ENCODE results near the gene SAMD5.
"Not testable (repeated sequence)": the region's sequence is repeated elsewhere in the genome, so short reads cannot be mapped to it uniquely, and the experiment has no call there.

Gene SAMD5

DNA sequence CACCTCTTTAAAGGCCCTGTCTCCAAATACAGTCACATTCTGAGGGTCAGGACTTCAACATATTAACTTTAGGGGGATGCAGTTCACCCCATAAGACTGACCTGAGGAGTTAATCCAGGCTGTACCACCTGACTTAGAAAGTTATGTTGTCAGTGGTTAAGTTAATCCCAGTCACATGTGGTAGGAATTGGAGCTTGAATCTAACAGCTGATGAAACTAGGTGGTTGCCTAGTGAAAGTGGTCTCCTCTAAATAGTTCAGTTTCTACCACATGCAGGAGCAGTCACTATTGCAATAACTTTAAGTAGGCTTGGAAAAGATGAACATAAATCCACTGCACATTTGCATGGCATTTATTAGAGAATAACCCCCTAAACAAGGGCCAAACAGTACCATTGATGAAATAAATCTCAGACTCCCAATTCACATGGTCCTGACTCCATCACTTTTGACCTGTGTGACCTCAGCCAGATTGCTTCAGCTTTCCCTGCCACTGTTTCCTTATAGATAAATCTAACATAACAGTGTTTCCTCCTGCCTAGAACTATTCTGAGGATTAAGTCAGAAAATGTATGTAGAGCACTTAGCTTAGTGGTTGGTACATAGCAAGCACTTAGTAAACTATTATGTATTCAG, 20.1 kb downstream of the SAMD5 start:
- no peak for DNase-seq

DNA sequence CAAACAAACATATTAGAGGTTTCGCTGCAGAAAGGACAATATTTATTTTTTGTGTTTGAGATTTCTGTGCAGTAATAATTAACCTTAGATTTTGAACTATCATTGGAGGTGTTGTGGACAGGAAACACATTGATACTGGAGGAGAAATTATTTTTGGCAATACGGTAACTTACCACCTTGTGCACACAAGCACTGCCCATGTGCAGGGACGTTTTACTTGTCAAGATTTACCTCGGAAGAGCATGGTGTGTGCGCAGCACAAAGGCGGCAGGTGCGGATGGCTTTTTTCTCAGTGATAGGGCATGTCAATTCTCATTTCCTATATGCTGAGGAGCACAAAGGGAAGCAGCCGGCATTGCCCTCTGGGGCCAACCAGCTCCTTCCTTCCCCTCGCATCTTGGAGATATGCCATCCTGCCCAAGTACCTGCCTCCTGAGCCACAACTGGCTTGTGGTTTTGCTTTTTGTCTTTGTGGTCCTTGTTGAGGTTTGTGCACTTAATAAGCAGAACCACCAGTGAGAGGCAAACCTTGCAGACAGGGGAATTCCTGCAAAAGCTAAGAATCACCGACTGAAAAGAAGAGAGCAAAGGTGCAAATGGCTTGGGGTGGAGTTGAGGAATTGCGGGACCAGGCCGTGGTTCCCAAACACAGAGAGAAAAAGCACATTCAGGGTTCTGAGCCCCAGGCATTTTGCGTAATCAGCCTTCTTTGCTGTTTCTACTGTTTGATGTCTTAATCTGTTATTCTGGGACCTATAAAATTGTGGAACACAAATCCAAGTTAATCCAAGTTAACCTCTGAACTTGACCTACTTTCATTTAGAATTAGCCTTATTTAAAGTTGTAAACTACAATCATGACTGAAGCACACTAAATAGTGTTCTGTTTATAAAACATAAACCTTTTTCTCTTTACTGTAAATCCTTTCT, 21.9 kb downstream of the SAMD5 start:
- no peak for DNase-seq

DNA sequence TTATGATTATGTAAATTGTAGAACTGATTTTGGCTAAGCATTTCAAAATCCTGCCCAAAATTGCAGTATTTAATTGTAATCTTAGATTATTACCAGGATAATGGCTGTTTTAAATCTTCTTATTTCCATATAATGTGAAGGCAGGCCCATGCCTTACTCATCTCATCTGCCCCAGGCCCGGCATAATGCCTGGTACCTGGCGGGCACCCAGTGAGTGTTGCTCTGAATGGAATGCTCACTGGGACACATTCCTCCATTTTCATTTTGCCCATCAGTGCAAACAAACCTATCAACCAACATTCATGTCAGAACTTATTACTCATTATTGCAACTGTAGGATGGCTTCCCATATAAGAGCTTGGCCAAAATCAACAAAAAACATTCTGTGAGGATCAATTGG, 22.8 kb downstream of the SAMD5 start:
- no peak for DNase-seq

DNA sequence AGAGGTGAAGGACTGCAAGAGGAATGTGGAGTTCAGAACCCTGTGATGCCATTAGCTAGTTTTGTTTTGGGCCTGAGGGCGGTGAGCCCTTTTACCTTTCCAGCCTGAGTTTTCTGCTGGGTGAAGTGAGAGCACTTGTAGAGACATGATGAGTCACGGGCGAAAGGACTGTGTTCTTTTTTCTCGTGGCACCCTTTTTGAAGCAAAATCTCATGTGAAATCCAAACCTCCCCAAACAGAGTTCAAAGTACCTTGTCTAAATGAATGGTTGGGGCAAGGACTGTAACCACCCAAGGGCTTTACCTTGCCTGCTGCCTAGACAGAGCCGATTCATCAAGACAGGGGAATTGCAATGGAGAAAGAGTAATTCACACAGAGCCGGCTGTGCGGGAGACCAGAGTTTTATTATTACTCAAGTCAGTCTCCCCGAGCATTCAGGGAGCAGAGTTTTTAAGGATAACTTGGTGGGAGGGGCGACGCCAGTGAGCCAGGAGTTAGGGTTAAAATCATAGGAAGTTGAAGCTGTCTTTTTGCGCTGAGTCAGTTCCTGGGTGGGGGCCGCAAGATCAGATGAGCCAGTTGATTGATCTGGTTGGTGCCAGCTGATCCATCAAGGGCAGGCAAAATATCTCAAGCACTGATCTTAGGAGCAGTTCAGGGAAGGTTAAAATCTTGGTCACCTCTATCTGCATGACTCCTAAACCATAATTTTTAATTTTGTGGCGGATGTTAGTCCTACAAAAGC, 25.8 kb downstream of the SAMD5 start:
- DNase-seq, result no peak

DNA sequence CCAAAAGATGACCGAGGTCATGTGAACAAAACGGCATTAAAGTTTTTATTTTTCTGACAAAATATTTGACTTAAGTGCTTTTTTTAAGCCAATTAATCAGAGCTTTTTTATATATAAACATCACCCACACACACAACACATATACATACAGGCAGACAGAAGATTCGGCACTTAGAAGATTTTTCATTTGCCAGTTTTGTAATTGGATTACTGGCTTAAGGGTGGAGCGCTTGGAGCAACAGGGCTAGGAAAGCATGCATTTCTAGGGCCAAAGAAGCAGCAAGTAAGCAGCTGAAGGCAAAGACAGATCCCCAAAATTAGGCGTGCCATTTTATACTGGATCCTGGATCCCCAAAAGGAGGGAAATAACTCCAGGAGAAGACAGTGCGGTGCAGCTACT, 30.3 kb downstream of the SAMD5 start:
- no peak for DNase-seq

DNA sequence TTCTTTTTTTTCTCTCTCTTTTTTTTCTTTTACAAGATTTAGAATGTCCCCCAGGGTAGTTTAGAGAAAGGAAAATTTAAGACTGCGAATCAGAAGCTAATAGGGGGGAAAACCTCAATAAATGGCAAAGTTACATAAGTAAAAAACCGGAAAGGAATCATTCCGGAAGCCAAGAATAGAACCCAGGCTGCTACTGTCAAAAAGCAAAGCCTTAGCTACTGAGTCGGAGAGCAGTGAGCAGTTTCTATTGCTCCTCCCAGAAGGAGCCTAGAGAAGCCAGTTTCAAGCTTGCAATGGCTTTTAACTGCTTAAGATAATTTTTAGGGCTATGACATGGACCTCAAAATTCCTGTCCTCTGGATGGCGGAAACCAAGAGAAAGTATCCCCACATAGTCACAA, 31.6 kb downstream of the SAMD5 start:
- no peak for DNase-seq

DNA sequence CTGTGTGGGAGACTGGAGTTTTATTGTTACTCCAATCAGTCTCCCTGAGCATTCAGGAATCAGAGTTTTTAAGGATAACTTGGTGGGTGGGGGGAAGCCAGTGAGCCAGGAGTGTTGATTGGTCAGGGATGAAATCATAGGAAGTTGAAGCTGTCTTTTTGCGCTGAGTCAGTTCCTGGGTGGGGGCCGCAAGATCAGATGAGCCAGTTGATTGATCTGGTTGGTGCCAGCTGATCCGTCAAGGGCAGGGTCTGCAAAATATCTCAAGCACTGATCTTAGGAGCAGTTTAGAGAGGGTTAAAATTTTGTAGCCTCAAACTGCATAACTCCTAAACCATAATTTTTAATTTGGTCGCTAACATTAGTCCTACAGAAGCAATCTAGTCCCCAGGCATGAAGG, 33.9 kb downstream of the SAMD5 start:
- not testable (repeated sequence) for DNase-seq

DNA sequence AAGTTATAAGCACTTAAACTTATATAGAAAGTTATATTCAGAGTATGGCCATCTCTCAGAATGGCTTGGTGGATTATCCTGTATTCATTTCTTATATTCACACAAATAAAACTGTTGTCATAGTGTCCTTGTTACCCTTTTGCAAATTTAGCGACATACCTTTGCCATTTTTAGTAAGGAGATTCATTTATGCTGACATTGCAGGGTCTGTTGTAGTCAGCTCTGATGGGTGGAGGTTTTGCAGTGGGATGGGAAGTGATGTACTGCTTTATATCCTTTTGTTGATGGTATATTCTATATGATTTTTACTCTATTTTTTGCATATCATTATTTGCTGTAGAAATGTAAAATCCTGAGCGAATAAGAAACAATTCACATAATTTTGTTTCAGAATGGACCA, 35.9 kb downstream of the SAMD5 start:
- DNase-seq, result no peak

DNA sequence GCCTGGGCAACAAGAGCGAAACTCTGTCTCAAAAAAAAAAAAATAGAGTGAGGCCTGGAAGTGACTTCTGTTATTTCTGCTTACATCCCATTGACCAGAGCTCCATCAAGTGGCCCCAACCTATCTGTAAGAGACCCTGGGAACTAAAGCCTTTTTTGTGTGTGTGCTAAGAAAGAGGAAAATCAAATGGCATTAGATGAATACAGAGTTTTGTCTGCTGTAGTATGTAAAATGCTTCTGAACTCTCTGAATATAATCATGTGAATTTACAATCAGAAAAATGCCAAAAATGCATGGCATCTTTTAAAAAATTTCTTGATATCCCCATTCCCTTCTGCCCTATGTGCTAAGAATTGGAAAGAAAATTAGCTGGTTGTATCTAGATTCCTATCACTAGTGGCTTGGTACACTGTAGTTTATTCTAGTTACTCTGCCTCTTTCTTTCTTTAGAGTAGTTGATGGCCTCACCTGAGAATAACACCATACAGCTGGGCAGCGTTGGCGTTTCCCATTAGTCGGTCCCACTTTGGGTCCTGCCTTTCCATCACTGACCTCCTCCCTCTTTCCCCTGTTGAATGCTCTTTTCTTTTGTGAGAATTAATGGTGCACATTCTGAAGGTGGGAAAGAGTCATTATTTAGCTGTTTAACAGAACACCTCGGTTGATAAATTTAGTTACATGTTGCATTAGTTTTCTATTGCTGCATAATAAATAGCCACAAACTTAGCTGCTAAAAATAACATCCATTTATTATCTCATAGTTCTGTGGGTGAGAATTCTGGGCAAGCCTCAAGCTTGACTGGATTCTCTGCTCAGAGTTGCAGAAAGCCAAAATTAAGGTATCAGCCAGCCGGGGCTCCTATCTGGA, 38.2 kb downstream of the SAMD5 start:
- DNase-seq, result no peak

DNA sequence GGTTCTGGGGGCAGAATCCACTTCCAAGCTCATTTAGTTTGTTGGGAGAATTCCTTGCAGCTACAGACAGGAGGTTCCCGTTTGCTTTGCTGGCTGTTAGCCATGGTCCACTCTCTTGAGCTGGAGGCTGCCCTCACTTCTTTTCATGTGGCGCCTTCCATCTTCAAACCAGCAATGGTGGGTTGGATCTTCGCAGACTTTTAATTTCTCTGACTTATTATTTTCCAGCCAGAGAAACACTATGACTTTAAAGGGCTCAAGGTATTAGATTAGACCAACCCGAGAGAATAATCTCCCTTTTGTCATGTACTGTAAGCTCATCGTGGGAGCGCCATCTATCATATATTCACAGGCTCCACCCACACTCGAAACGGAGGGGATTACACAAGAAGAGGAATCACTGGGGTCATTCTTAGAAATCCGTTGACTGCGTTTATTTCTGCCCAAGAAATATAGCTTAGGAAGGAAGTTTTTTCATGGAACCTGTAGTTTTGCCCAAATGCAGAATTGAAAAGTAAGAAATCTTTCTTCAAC, 38.9 kb downstream of the SAMD5 start:
- no peak for DNase-seq

DNA sequence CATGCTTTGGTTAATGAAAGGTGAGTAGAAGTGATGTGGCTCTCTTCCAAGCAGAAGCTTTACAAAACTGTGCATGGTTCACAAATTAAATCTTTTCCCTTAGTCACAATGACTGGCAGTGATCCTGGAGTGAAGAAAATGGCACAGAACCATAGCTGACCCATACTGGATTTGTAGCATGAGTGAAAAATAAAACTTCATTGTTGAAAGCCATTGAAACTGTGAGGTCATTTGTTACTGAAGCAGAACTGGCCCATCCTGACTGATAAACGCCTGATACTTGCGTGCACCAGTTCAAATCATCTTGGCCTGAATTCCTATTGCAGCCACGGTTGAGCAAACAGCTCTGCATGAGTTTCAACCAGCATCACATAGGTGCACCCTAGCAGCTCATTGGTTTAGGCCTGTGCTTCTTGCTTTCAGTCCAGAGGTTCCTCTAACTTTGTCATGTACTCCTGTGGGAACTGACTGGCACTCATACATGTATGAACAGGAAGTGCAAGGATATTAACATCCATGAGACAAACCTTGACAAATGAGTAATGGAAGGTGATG, 40.5 kb downstream of the SAMD5 start:
- DNase-seq, result no peak

DNA sequence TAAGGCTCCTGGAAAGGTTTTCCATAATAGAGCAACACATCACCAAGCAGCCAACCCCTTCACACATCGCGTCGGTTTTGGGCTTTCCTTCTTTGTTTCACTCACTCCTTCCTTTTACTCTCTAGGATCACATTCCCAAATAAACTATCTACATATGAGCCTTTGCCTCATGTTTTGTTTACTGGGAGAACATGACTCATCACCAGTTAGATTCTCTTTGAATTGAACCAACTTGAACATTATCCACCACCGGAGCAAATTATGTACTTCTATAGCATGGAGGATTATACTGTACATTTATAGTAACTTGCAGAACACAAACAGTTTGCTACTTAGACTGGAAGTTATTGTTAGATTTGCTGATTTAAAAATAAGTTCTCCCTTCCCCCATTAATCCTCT, 41.0 kb downstream of the SAMD5 start:
- DNase-seq, result no peak

DNA sequence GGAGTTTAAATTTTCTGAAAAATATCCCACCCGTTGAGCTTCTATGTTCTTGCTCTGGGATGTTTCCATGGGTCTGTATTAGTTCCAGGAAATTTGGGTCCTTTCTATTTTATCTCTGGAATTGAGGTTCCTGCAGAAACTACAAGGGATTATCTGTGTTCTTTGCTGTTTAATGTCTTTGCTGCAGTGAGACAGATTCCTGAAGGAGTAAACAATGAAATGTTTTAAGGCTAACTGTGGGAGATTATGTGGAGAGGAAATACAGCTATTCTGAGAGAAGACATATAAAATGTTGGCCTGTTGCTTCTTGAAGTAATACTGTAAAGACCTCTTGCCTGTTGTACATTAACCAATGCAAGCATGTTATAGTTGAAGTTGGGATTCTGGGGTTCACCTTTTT, 43.5 kb downstream of the SAMD5 start:
- no peak for DNase-seq

DNA sequence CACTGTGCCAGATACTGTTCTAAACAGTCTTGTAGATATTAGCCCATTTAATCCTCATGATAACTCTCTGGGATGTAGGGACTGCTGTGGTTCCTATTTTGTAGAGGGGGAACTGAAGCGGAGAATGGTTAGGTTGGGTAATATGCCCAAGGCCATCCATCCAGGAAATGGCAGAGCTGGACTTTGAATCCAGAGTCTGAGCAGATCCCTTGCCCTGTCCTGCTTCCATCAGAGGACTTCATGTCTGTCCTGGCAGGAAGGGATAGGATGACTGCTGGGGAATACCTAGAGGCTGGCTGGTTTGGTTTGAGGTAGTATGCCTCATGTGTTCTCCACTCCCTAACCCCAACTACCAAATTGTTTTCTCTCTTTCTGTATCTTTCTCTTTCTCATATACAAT, 44.6 kb downstream of the SAMD5 start:
- DNase-seq, result no peak

DNA sequence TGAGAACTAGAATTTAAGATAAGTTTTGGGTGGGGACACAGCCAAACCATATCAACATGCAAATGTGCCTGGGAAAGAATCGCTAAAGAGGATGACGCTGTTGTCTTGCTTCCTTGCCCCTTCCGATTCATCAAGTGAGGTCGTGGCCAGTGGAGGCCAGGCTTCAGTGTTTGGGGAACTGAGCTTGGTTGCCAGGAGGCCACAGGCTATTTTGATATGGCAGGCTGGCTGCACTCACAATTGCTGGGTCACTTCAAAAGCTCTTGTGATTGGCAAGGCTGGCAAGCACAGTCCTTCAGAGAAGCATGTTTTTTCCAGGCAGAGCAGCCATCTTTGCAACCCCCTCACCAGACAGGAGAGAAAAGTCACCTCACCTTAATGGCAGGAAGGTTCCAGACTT, 45.8 kb downstream of the SAMD5 start:
- DNase-seq, result no peak

DNA sequence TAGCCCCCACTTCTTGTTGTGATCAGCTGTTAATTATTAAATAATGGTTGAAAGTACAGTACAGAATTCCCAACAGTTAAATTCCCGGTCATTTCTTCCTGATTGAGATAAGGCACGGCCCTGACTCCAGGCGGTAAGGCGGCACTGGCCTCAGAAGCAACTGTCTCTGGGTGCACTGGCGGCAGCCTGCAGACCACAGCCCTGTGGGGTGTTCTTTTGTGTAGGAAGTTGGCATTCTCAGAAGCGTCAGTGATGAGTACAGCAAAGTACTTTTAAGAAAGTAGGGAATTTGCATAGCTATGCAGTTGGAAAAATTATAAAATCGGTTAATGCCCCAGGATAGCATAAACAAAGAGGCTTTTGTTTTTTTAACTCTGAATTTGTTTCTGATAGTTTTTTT, 50.5 kb downstream of the SAMD5 start:
- DNase-seq, result no peak

DNA sequence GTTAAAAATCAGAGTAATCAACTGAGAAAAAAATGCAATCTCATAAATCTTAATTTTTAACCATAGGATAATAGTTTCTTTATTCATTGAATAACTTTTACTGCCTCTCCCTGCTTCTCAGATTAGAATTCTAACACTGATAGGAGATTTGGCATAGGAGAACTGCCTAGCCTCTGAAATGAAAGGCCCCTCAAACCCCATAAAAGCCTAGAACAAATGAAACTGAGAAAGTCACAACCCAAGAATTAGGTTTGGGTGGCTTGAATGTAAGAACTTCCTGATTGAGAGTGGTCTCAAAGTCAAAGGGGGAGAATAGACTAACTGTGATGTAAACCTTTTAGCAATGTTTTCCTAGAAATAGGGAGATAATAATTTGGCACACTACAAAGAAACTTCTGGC, 52.2 kb downstream of the SAMD5 start:
- DNase-seq, result no peak

DNA sequence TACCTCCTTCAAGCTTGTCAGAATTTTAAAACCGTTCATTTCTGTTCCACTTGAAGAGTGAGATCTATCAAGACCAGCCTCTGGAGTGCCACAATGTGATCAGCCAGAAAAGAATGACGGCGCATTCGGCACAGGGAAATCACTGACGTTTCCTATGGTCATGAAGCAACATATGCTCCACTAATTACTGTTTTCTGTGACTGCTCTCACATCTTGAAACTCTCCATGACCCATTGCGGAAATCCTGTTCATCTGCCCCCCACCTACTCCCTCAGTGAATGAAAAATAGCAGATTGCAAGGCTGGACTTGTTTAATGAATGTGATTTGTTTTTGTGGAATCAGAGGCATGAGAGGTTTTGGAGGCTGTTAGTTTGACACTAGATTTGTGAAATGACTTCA, 53.2 kb downstream of the SAMD5 start:
- DNase-seq, result no peak

DNA sequence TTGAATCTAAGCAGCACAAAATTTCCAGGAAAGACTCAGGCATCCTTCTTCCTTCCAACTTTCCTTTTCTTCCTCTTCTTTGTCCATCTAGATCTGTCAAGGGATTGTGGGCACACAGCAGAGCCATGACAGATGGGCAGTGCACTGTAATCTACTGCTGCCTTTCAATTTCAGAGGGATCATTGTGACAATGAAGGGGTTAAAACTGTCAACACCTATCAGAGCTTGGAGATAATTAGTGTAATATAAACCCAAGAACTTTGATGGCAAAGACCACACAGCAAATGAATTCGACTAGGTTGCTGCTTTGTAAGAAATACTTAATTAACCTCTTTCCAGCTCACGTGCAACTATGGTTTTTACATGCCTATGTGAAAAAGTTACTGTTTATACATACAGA, 55.0 kb downstream of the SAMD5 start:
- no peak for DNase-seq

DNA sequence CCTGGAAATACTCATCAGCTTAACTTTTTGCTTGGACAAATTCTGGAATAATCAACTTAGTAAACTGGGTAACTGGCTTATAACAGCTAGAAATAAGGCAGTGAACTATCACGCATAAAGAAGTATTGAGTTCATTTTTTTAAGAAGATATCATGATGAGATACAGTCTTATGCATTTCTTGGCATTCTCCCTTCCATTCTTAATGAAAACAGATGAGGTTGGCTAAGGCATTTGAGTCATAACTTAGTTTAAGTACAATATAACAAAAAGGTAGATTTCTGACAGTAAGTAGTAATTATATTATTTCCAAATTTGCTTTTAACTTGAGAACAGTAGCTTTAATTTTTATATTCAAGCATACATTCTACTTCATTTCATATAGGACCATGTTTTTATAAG, 56.1 kb downstream of the SAMD5 start:
- no peak for DNase-seq

DNA sequence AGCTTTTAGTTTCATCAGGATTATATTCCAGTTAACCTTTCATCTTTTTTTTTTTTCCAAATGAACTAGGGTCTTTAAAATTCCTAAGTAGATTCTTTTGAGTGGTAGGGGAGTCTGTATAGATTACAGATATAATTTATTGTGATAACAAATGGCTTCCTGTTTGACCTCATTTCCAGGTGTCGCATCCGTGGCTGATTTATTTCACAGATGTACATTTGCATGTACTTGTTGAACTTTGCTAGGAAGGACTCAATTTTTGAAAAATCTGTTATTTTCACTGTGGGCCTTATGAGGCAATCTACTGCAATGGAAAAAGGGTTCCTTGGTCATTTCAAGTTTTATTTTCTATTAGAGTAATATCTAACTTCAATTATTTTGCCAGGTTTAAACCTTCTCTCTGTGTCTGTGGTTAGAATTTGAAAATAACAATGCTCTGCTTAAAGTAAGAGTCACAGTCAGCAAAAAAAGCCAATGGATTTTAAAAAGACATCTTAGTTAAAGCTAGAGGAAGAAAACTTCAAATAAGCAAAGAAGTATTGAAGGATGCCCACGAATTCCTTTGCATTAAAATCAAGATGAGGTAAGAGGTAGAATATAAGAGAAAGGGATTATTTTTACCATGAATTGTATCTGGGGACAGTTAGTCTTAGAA, 57.9 kb downstream of the SAMD5 start:
- no peak for DNase-seq

All from NCI-H1092 treated with DMSO at 0.1 percent for 48 hours (cell line).